T-cell (primary cell): Measurements from ENCODE around the gene OLFM3. TPM values are rescaled to one million over a fixed set of nuclear protein-coding genes. Genes with fewer than 3 reads are reported as not detected.

Experiments used
- ATAC-seq, 4 experiments: fragments of 200-7000 bp in 3 of 4; fragments of 150-1000 bp in 1 of 4; cut with Tn5 transposase; replicated peaks in 1 of 4; 1 replicate in 3 of 4; 2 replicates in 1 of 4; pipeline ENCODE4 v1.10.0; 2021; ENCODE audit warnings: moderate library complexity in 3 of 4, mild to moderate bottlenecking in 2 of 4, moderate number of reproducible peaks in 1 of 4
- CTCF ChIA-PET, 2 donors: fragments of 300-600 bp; sonication (Branson Sonifier 250); formaldehyde crosslinking; loops; one replicate each; lab custom pipeline; 2022; ENCODE audit warnings: antibody characterized with exemption in 2 of 2; lab: Charles Lee
- POLR2A ChIA-PET, 2 donors: fragments of 300-600 bp; sonication (Branson Sonifier 250); formaldehyde crosslinking; loops; one replicate each; lab custom pipeline; 2022; ENCODE audit warnings: antibody characterized with exemption in 2 of 2; lab: Charles Lee
- DNase-seq, 35 experiments: peaks; one replicate each; pipeline versions ENCODE4 v3.0.0 to v3.0.0-alpha.2; 2013 to 2023
- H3K27ac ChIP-seq: one replicate; pipeline ENCODE4 v1.5.1; 2013; ENCODE audit warnings: low read length
- H3K27me3 ChIP-seq, 2 experiments: replicated peaks in 1 of 2; 1 replicate in 1 of 2; 2 replicates in 1 of 2; pipeline versions ENCODE4 v1.6.1 to v1.7.0; 2013; ENCODE audit warnings: low read length in 1 of 2, mixed read lengths in 1 of 2; ENCODE audit not compliant: control insufficient read depth in 2 of 2, insufficient read depth in 2 of 2; ENCODE audit errors: extremely low read depth in 1 of 2
- H3K36me3 ChIP-seq, 2 donors: 1 replicate in 1 of 2; 2 replicates in 1 of 2; pipeline versions ENCODE4 v1.6.1 to v1.7.0; 2013; ENCODE audit warnings: low read length in 1 of 2; ENCODE audit not compliant: control insufficient read depth in 2 of 2, insufficient read depth in 1 of 2; ENCODE audit errors: extremely low read depth in 1 of 2
- H3K4me1 ChIP-seq, 2 experiments: 1 replicate in 1 of 2; 2 replicates in 1 of 2; pipeline versions ENCODE4 v1.6.1 to v1.7.0; 2013; ENCODE audit warnings: low read length in 2 of 2, mixed read lengths in 1 of 2; ENCODE audit not compliant: insufficient read depth in 2 of 2, control insufficient read depth in 1 of 2; ENCODE audit errors: extremely low read depth in 1 of 2
- H3K4me3 ChIP-seq, 2 donors: 1 replicate in 1 of 2; 2 replicates in 1 of 2; pipeline versions ENCODE4 v1.5.1 to v1.7.0; 2013; ENCODE audit warnings: mild to moderate bottlenecking in 2 of 2, low read length in 1 of 2, moderate library complexity in 1 of 2; ENCODE audit not compliant: control insufficient read depth in 1 of 2; ENCODE audit errors: extremely low read depth in 1 of 2
- H3K9me3 ChIP-seq: 2 replicates; pipeline ENCODE4 v1.7.0; 2013
- H3K27ac Mint-ChIP-seq, 2 donors: one replicate each; pipeline ENCODE4 v1.8.0; 2020 to 2021; ENCODE audit warnings: mild to moderate bottlenecking in 2 of 2, mixed read lengths in 2 of 2
- H3K27me3 Mint-ChIP-seq, 2 donors: one replicate each; pipeline ENCODE4 v1.8.0; 2021 to 2022; ENCODE audit warnings: mixed read lengths in 2 of 2
- H3K36me3 Mint-ChIP-seq: one replicate; pipeline ENCODE4 v1.8.0; 2021; ENCODE audit warnings: mixed read lengths
- H3K4me1 Mint-ChIP-seq, 3 donors: one replicate each; pipeline ENCODE4 v1.8.0; 2020 to 2022; ENCODE audit warnings: mixed read lengths in 3 of 3, mild to moderate bottlenecking in 1 of 3
- H3K4me3 Mint-ChIP-seq, 3 donors: one replicate each; pipeline ENCODE4 v1.8.0; 2020 to 2022; ENCODE audit warnings: mild to moderate bottlenecking in 3 of 3, mixed read lengths in 3 of 3, moderate library complexity in 3 of 3
- H3K9me3 Mint-ChIP-seq, 3 donors: one replicate each; pipeline ENCODE4 v1.8.0; 2020 to 2022; ENCODE audit warnings: mixed read lengths in 3 of 3
- WGBS: methylation state at CpG from one replicate; pipeline ENCODE4 v1.1.5; 2013; ENCODE audit warnings: missing lambda C conversion rate; ENCODE audit not compliant: insufficient coverage; 5-methylcytosine and 5-hydroxymethylcytosine counted together
- total RNA-seq, 35 experiments: library from RNA in 6 of 35; stranded (reverse) in 6 of 35; fragments of 120-200 nt in 1 of 35; gene quantifications; one replicate each; pipeline versions ENCODE4 v1.2.1 to v1.2.4 and lab custom pipeline; 2013 to 2026

OLFM3 gene
- total RNA-seq, 5 donors from 2014 or later (not counting 1 experiment from before 2014, with no cell fraction given) = not detected

GRCh38 chr1:101898137-101898536, 98.6 kb downstream of the OLFM3 start:
- no peak overlapping the region for H3K27ac ChIP-seq
- Mint-ChIP-seq H3K9me3 (peaks cover 0 to 2% (median 0%) of the 10 kb centered on the region in 3 donors), H3K27ac (no peak overlapping the region), H3K27me3 (no peaks in the 10 kb centered on the region), H3K4me3 (no peak overlapping the region), H3K4me1 (no peaks in the 10 kb centered on the region), H3K36me3 (no peaks in the 10 kb centered on the region)
- WGBS = no CpG with 5 or more reads among the region's 2 CpGs
- H3K9me3 ChIP-seq = no peaks in the 10 kb centered on the region
- no peaks in the 10 kb centered on the region for H3K4me1 ChIP-seq
- DNase-seq (no peak), ATAC-seq (no peak)
- no peak overlapping the region for H3K4me3 ChIP-seq
- ChIA-PET CTCF (no interaction called here), POLR2A (no interaction called here)
- H3K27me3 ChIP-seq = no peaks in the 10 kb centered on the region
- no peaks in the 10 kb centered on the region for H3K36me3 ChIP-seq

GRCh38 chr1:101884621-101885020, 112.1 kb downstream of the OLFM3 start:
- H3K27me3 Mint-ChIP-seq = no peaks in the 10 kb centered on the region
- no CpG with 5 or more reads among the region's 2 CpGs for WGBS
- no peaks in the 10 kb centered on the region for H3K36me3 ChIP-seq
- no peaks in the 10 kb centered on the region for H3K4me1 ChIP-seq
- no peak for DNase-seq
- H3K4me3 ChIP-seq = no peak overlapping the region
- no peak overlapping the region for H3K4me3 Mint-ChIP-seq
- H3K4me1 Mint-ChIP-seq = no peaks in the 10 kb centered on the region
- H3K36me3 Mint-ChIP-seq = no peaks in the 10 kb centered on the region
- H3K27ac Mint-ChIP-seq = no peak overlapping the region
- ATAC-seq = no peak
- no peaks in the 10 kb centered on the region for H3K9me3 ChIP-seq
- H3K9me3 Mint-ChIP-seq = peaks cover 0 to 7% (median 0%) of the 10 kb centered on the region in 3 donors
- CTCF ChIA-PET = no interaction called here
- POLR2A ChIA-PET = no interaction called here
- no peaks in the 10 kb centered on the region for H3K27me3 ChIP-seq
- H3K27ac ChIP-seq = no peak overlapping the region

GRCh38 chr1:101875891-101876290, 120.8 kb downstream of the OLFM3 start:
- no peaks in the 10 kb centered on the region for H3K36me3 Mint-ChIP-seq
- H3K27me3 Mint-ChIP-seq = no peaks in the 10 kb centered on the region
- no peaks in the 10 kb centered on the region for H3K4me1 Mint-ChIP-seq
- Histone ChIP-seq H3K27me3 (no peaks in the 10 kb centered on the region), H3K27ac (no peak overlapping the region), H3K36me3 (no peaks in the 10 kb centered on the region), H3K9me3 (no peaks in the 10 kb centered on the region), H3K4me3 (no peak overlapping the region), H3K4me1 (no peaks in the 10 kb centered on the region)
- DNase-seq = no peak
- no peaks in the 10 kb centered on the region for H3K9me3 Mint-ChIP-seq
- H3K27ac Mint-ChIP-seq = no peak overlapping the region
- POLR2A ChIA-PET = no interaction called here
- H3K4me3 Mint-ChIP-seq = no peak overlapping the region
- ATAC-seq = no peak
- CTCF ChIA-PET = no interaction called here

- CTCF ChIA-PET = no interaction called here
- no CpG with 5 or more reads among the region's 1 CpG for WGBS
These were observed 123.1 kb downstream of the OLFM3 start for GRCh38 chr1:101873672-101874071.

GRCh38 chr1:101859941-101860340, 136.8 kb downstream of the OLFM3 start:
- POLR2A ChIA-PET = no interaction called here
- no peak overlapping the region for H3K27ac ChIP-seq
- Mint-ChIP-seq H3K4me1 (no peaks in the 10 kb centered on the region), H3K27ac (no peak overlapping the region), H3K27me3 (no peaks in the 10 kb centered on the region), H3K36me3 (no peaks in the 10 kb centered on the region), H3K9me3 (no peaks in the 10 kb centered on the region), H3K4me3 (no peak overlapping the region)
- H3K9me3 ChIP-seq = no peaks in the 10 kb centered on the region
- DNase-seq = no peak
- no peak for ATAC-seq
- H3K27me3 ChIP-seq = no peaks in the 10 kb centered on the region
- no peaks in the 10 kb centered on the region for H3K4me1 ChIP-seq
- no peak overlapping the region for H3K4me3 ChIP-seq
- H3K36me3 ChIP-seq = no peaks in the 10 kb centered on the region
- WGBS = no CpG with 5 or more reads among the region's 1 CpG
- CTCF ChIA-PET = no interaction called here

More at GRCh38 chr1:101873672-101874071, 123.1 kb downstream of the OLFM3 start:
- Histone ChIP-seq H3K9me3 (no peaks in the 10 kb centered on the region), H3K4me1 (no peaks in the 10 kb centered on the region), H3K27ac (no peak overlapping the region), H3K4me3 (no peak overlapping the region), H3K36me3 (no peaks in the 10 kb centered on the region), H3K27me3 (no peaks in the 10 kb centered on the region)
- H3K4me1 Mint-ChIP-seq = no peaks in the 10 kb centered on the region
- POLR2A ChIA-PET = interaction anchor here in 1 of 2 donors (0.6 kb wide), 1 partner anchor 1125 kb away, joined by 5 read pairs; no protein-coding TSS in a partner anchor
- H3K36me3 Mint-ChIP-seq = no peaks in the 10 kb centered on the region
- peaks cover 0 to 6% of the 10 kb centered on the region in 2 donors for H3K27me3 Mint-ChIP-seq
- peaks cover 0 to 5% (median 0%) of the 10 kb centered on the region in 3 donors for H3K9me3 Mint-ChIP-seq
- ATAC-seq = no peak
- no peak overlapping the region for H3K27ac Mint-ChIP-seq
- no peak overlapping the region for H3K4me3 Mint-ChIP-seq
- DNase-seq = no peak

- Histone ChIP-seq H3K36me3 (no peaks in the 10 kb centered on the region), H3K9me3 (no peaks in the 10 kb centered on the region), H3K4me1 (no peaks in the 10 kb centered on the region), H3K27ac (no peak overlapping the region), H3K27me3 (no peaks in the 10 kb centered on the region), H3K4me3 (no peak overlapping the region)
- CTCF ChIA-PET = interaction anchor here in 1 of 2 donors (0.6 kb wide), 1 partner anchor 12 kb away, joined by 3 read pairs; no protein-coding TSS in a partner anchor
- ATAC-seq (no peak), DNase-seq (no peak)
- H3K4me3 Mint-ChIP-seq = no peak overlapping the region
- peaks cover 0 to 4% of the 10 kb centered on the region in 2 donors for H3K27me3 Mint-ChIP-seq
- WGBS = no CpG with 5 or more reads among the region's 3 CpGs
- POLR2A ChIA-PET = no interaction called here
- no peaks in the 10 kb centered on the region for H3K36me3 Mint-ChIP-seq
- no peaks in the 10 kb centered on the region for H3K4me1 Mint-ChIP-seq
- no peak overlapping the region for H3K27ac Mint-ChIP-seq
- no peaks in the 10 kb centered on the region for H3K9me3 Mint-ChIP-seq
These were observed 142.5 kb downstream of the OLFM3 start for GRCh38 chr1:101854271-101854670.

- Mint-ChIP-seq H3K4me1 (no peaks in the 10 kb centered on the region), H3K27ac (no peak overlapping the region), H3K27me3 (peaks cover 0 to 6% of the 10 kb centered on the region in 2 donors), H3K9me3 (no peaks in the 10 kb centered on the region), H3K36me3 (no peaks in the 10 kb centered on the region), H3K4me3 (no peak overlapping the region)
- no peaks in the 10 kb centered on the region for H3K36me3 ChIP-seq
- no peak overlapping the region for H3K27ac ChIP-seq
- no peaks in the 10 kb centered on the region for H3K27me3 ChIP-seq
- ChIA-PET POLR2A (no interaction called here), CTCF (no interaction called here)
- DNase-seq (no peak), ATAC-seq (no peak)
- H3K4me3 ChIP-seq = no peak overlapping the region
- no CpG with 5 or more reads among the region's 1 CpG for WGBS
- no peaks in the 10 kb centered on the region for H3K9me3 ChIP-seq
- no peaks in the 10 kb centered on the region for H3K4me1 ChIP-seq
These were observed 143.8 kb downstream of the OLFM3 start for GRCh38 chr1:101852936-101853335.
